Measurements from ENCODE around the gene ARF1.
A peak's percentile ranks its signal among the peaks of the same experiment; 100 is the strongest.

Gene ARF1

GRCh38 chr1:228077565-228078330 lies 4.8 kb upstream of the ARF1 start:
- no peak overlapping the region for H3K4me3 ChIP-seq (ENCODE audit: low read length)
- no peak for TF ChIP-seq CTCF (conservative IDR thresholded peaks at IDR 0.05; ENCODE audit: low read depth, low read length)
- DNase-seq (ENCODE audit: low read depth) = no peak

- no peak overlapping the region for H3K4me3 ChIP-seq (ENCODE audit: low read length)
- TF ChIP-seq CTCF (conservative IDR thresholded peaks at IDR 0.05; ENCODE audit: low read depth, low read length) = no peak
- no peak for DNase-seq (ENCODE audit: low read depth)
Measured at GRCh38 chr1:228079013-228079412, 3.5 kb upstream of the ARF1 start.

- no peak for TF ChIP-seq CTCF (conservative IDR thresholded peaks at IDR 0.05; ENCODE audit: low read depth, low read length)
- DNase-seq (ENCODE audit: low read depth) = no peak
- no peak overlapping the region for H3K4me3 ChIP-seq (ENCODE audit: low read length)
Measured at GRCh38 chr1:228079601-228080263, 2.8 kb upstream of the ARF1 start.

GRCh38 chr1:228081144-228081543 lies 1.4 kb upstream of the ARF1 start:
- DNase-seq (ENCODE audit: low read depth) = no peak
- peak overlapping the region; percentile 69 for H3K4me3 ChIP-seq (ENCODE audit: low read length)
- no peak for TF ChIP-seq CTCF (conservative IDR thresholded peaks at IDR 0.05; ENCODE audit: low read depth, low read length)

GRCh38 chr1:228081578-228082213 lies 812 bp upstream of the ARF1 start:
- TF ChIP-seq CTCF (conservative IDR thresholded peaks at IDR 0.05; ENCODE audit: low read depth, low read length) = no peak
- no peak for DNase-seq (ENCODE audit: low read depth)
- peak overlapping the region; percentile 69 for H3K4me3 ChIP-seq (ENCODE audit: low read length)

GRCh38 chr1:228082918-228083870 lies 686 bp downstream of the ARF1 start:
- TF ChIP-seq CTCF (conservative IDR thresholded peaks at IDR 0.05; ENCODE audit: low read depth, low read length) = no peak
- peak overlapping the region; percentile 95 for H3K4me3 ChIP-seq (ENCODE audit: low read length)
- DNase-seq (ENCODE audit: low read depth) = no peak
